ENCODE results near the gene ATG3.

DNA sequence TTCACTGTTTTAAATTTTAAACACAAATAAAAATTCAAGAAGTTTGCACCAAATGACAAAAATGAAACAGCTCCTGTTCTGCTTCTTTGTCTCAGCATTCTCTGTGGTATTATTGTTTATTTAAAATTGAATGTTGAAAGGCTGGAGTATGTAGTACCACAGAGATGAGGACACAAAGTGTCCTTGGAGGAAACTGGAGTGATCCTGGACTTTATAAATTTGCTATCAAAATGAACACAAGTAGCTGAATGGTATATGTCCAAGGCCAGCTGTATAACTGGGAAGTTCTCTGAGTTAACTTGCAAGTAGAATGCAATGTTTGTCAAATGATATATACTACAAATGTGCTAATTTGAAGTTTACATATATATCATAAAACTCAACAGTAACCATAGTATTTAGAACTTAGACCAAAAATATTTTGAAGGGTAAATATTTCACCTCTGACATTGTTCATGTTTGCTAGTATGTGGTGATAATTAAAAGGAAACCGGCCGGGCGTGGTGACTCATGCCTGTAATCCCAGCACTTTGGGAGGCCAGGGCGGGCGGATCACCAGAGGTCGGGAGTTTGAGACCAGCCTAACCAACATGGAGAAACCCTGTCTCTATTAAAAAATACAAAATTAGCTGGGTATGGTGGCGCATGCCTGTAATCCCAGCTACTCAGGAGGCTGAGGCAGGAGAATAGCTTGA lies 74.8 kb downstream of the ATG3 start:
- no peak for TF ChIP-seq FOXA1 (IDR thresholded peaks at IDR 0.05; ENCODE audit: borderline replicate concordance)
- no peak for TF ChIP-seq POLR2A (conservative IDR thresholded peaks at IDR 0.05)
- TF ChIP-seq GABPB1 (CRISPR knock-in tag; IDR thresholded peaks at IDR 0.05): no peak
- TF ChIP-seq FOS (IDR thresholded peaks at IDR 0.05; ENCODE audit: extremely low read depth, insufficient read length): no peak
- TF ChIP-seq PHF8 (IDR thresholded peaks at IDR 0.05; ENCODE audit: borderline replicate concordance, low read length): no peak
- TF ChIP-seq JUN (IDR thresholded peaks at IDR 0.05; ENCODE audit: borderline replicate concordance, low read depth, low read length): no peak
- no peak for TF ChIP-seq JUN (CRISPR knock-in tag; IDR thresholded peaks at IDR 0.05; ENCODE audit: borderline replicate concordance)
